ENCODE results near the gene DAB1. TPM values are rescaled to one million over a fixed set of nuclear protein-coding genes. Genes with fewer than 3 reads are reported as not detected.

Gene DAB1
- total RNA-seq, 1 donor from 2014 or later: not detected

DNA sequence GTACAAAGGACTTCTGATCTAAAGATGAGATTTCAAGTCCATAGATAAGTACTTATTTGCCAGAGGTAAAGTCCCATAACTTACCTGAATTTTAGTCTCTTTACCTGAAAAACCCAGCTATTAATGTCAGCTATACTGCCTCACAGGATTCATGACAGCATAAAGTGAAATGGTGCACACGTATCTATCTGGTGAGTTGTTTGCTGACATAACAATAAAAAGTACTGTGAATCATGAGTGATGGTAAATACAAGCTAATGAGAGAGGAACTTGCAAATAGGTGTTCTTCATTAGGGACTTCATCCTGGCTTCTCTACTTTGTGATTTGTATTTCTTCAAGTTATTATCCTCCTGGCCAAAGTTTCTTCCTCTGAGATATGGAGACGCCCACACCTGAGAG, 233.0 kb downstream of the DAB1 start:
- no peaks in the 10 kb centered on the region for H3K9me3 Mint-ChIP-seq (ENCODE audit: low read depth)
- H3K36me3 Mint-ChIP-seq (ENCODE audit: low read depth): no peaks in the 10 kb centered on the region
- TF ChIP-seq, protein P1, sequence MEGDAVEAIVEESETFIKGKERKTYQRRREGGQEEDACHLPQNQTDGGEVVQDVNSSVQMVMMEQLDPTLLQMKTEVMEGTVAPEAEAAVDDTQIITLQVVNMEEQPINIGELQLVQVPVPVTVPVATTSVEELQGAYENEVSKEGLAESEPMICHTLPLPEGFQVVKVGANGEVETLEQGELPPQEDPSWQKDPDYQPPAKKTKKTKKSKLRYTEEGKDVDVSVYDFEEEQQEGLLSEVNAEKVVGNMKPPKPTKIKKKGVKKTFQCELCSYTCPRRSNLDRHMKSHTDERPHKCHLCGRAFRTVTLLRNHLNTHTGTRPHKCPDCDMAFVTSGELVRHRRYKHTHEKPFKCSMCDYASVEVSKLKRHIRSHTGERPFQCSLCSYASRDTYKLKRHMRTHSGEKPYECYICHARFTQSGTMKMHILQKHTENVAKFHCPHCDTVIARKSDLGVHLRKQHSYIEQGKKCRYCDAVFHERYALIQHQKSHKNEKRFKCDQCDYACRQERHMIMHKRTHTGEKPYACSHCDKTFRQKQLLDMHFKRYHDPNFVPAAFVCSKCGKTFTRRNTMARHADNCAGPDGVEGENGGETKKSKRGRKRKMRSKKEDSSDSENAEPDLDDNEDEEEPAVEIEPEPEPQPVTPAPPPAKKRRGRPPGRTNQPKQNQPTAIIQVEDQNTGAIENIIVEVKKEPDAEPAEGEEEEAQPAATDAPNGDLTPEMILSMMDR (IDR thresholded peaks at IDR 0.05): no peak

DNA sequence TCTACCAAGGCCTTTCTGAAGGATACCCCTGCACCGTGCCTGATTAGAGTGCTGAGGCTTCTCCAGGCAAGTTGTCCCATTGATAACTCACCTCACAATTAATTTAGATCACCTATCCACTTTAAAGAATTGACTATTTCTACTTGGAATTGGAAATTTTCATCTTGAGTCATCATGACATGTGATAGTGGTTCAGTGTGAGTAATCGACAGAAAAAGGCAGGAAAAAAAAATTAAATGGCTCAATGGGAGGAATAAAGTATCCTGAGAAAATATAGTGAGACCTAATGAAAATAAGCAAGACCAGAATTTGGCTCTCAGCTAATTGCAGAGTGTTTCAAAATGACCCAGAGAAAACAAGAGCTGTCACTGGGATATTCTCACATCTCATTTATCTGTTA, 235.7 kb downstream of the DAB1 start:
- no peaks in the 10 kb centered on the region for H3K4me1 Mint-ChIP-seq (ENCODE audit: low read depth)
- H3K4me3 Mint-ChIP-seq (ENCODE audit: unreplicated experiment): no peak overlapping the region
- no peaks in the 10 kb centered on the region for H3K36me3 Mint-ChIP-seq (ENCODE audit: low read depth)
- H3K27ac Mint-ChIP-seq (ENCODE audit: unreplicated experiment): no peak overlapping the region
- no peak for DNase-seq (ENCODE audit: low spot score)
- no peaks in the 10 kb centered on the region for H3K27me3 Mint-ChIP-seq (ENCODE audit: low read depth)
- no peaks in the 10 kb centered on the region for H3K9me3 Mint-ChIP-seq (ENCODE audit: low read depth)
- TF ChIP-seq, protein P1 (IDR thresholded peaks at IDR 0.05): no peak

More for the DNA sequence above, 233.0 kb downstream of the DAB1 start:
- no peak for DNase-seq (ENCODE audit: low spot score)
- Mint-ChIP-seq H3K27me3 (ENCODE audit: low read depth) (peaks cover 8% of the 10 kb centered on the region), H3K27ac (ENCODE audit: unreplicated experiment) (no peak overlapping the region), H3K4me3 (ENCODE audit: unreplicated experiment) (no peak overlapping the region), H3K4me1 (ENCODE audit: low read depth) (no peaks in the 10 kb centered on the region)

GRCh38 chr1:57186455-57186854, 237.4 kb downstream of the DAB1 start:
- Mint-ChIP-seq H3K27me3 (ENCODE audit: low read depth) (no peaks in the 10 kb centered on the region), H3K4me1 (ENCODE audit: low read depth) (no peaks in the 10 kb centered on the region), H3K36me3 (ENCODE audit: low read depth) (no peaks in the 10 kb centered on the region), H3K9me3 (ENCODE audit: low read depth) (no peaks in the 10 kb centered on the region), H3K4me3 (ENCODE audit: unreplicated experiment) (no peak overlapping the region), H3K27ac (ENCODE audit: unreplicated experiment) (no peak overlapping the region)
- TF ChIP-seq, protein P1 (IDR thresholded peaks at IDR 0.05): no peak
- DNase-seq (ENCODE audit: low spot score): no peak

DNA sequence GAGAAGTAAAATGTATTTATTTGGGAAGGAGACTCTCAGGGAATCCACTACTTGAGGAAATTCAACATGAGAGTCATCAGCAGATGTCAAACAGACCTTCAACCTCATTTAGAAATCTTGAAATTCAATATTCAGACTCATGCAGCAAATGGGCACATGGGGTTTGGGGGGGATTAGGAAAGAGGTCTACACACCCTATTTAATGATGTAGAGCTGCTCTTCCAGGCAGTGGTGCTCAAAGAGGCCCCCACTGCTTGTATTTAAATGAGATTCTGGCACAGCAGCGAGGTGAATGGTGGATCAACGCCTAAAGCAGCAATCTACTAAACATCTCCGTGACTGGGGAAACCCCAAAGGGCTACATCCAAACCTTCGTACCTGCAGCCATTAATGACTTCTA, 244.9 kb downstream of the DAB1 start:
- no peaks in the 10 kb centered on the region for H3K4me1 Mint-ChIP-seq (ENCODE audit: low read depth)
- H3K4me3 Mint-ChIP-seq (ENCODE audit: unreplicated experiment): no peak overlapping the region
- TF ChIP-seq, protein P1 (IDR thresholded peaks at IDR 0.05): no peak
- DNase-seq (ENCODE audit: low spot score): no peak
- H3K9me3 Mint-ChIP-seq (ENCODE audit: low read depth): peaks cover 6% of the 10 kb centered on the region
- H3K36me3 Mint-ChIP-seq (ENCODE audit: low read depth): no peaks in the 10 kb centered on the region
- H3K27me3 Mint-ChIP-seq (ENCODE audit: low read depth): peaks cover 4% of the 10 kb centered on the region
- no peak overlapping the region for H3K27ac Mint-ChIP-seq (ENCODE audit: unreplicated experiment)

DNA sequence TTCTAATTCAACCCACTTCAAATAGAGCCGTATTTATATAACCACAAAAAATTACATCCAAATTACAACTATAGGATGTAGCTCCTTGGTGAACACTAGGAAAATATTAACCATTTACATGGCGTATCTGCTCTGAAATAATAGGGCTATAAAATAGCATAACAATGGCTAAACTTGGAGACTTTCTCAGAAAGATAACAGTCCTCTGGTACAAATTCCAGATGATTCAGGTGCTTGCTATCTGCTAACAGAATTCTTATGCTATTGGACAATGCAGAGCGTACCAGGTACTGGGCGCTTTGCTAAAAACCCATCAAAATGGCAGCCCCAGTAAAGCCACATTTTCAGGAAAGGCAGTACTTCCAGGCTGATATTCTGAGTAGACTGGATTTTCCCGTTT, 248.4 kb downstream of the DAB1 start:
- Mint-ChIP-seq H3K27me3 (ENCODE audit: low read depth) (peaks cover 4% of the 10 kb centered on the region), H3K36me3 (ENCODE audit: low read depth) (no peaks in the 10 kb centered on the region), H3K4me3 (ENCODE audit: unreplicated experiment) (no peak overlapping the region)

More for the DNA sequence above, 248.4 kb downstream of the DAB1 start:
- Mint-ChIP-seq H3K27ac (ENCODE audit: unreplicated experiment) (no peak overlapping the region), H3K9me3 (ENCODE audit: low read depth) (peaks cover 6% of the 10 kb centered on the region), H3K4me1 (ENCODE audit: low read depth) (no peaks in the 10 kb centered on the region)
- TF ChIP-seq, protein P1 (IDR thresholded peaks at IDR 0.05): no peak
- DNase-seq (ENCODE audit: low spot score): no peak
